B cell (primary cell): ENCODE results near the gene RETREG1. TPM values are rescaled to one million over a fixed set of nuclear protein-coding genes. Genes with fewer than 3 reads are reported as not detected.

Experiments used
- ATAC-seq: fragments of 200-7000 bp; cut with Tn5 transposase; one replicate; pipeline ENCODE4 v1.10.0; 2021; ENCODE audit warnings: low read depth, mild to moderate bottlenecking, moderate number of reproducible peaks, moderate library complexity
- CTCF ChIA-PET: fragments of 350-600 bp; sonication (Branson Sonifier 250); formaldehyde crosslinking; loops from one replicate; lab custom pipeline; 2021; ENCODE audit warnings: antibody characterized with exemption, inconsistent platforms; lab: Charles Lee
- POLR2A ChIA-PET: fragments of 350-600 bp; sonication (Branson Sonifier 250); formaldehyde crosslinking; loops from one replicate; lab custom pipeline; 2021; ENCODE audit warnings: antibody characterized with exemption; lab: Charles Lee
- DNase-seq: peaks from one replicate; pipeline ENCODE4 v3.0.0; 2013
- H2AFZ ChIP-seq: 2 replicates; pipeline ENCODE4 v1.6.1; 2012; ENCODE audit warnings: mild to moderate bottlenecking, low read depth, low read length; ENCODE audit not compliant: insufficient read depth, poor library complexity, severe bottlenecking
- H3K27ac ChIP-seq, 2 donors: 1 replicate in 1 of 2; 2 replicates in 1 of 2; pipeline ENCODE4 v1.5.1; 2012 to 2013; ENCODE audit warnings: low read length in 2 of 2, mild to moderate bottlenecking in 2 of 2, moderate library complexity in 1 of 2
- H3K27me3 ChIP-seq, 4 experiments: fragments of 200-600 bp in 1 of 4; sonication (generic) in 1 of 4; replicated peaks in 1 of 4; 1 replicate in 2 of 4; 2 replicates in 2 of 4; pipeline versions ENCODE4 v1.6.1 to v1.7.0; 2013 to 2016; ENCODE audit warnings: low read length in 3 of 4, mild to moderate bottlenecking in 2 of 4, mixed read lengths in 1 of 4, moderate library complexity in 1 of 4; ENCODE audit not compliant: insufficient read depth in 4 of 4, control insufficient read depth in 3 of 4; ENCODE audit errors: control extremely low read depth in 1 of 4
- H3K36me3 ChIP-seq, 2 experiments: replicated peaks in 1 of 2; 1 replicate in 1 of 2; 2 replicates in 1 of 2; pipeline versions ENCODE4 v1.6.1 to v1.7.1; 2013; ENCODE audit warnings: low read length in 1 of 2; ENCODE audit not compliant: insufficient read depth in 2 of 2, control insufficient read depth in 1 of 2; ENCODE audit errors: control extremely low read depth in 1 of 2, extremely low read depth in 1 of 2
- H3K4me1 ChIP-seq, 2 donors: fragments of 200-600 bp in 1 of 2; sonication (generic) in 1 of 2; 1 replicate in 1 of 2; 2 replicates in 1 of 2; pipeline versions ENCODE4 v1.5.1 to v1.6.1; 2013 to 2017; ENCODE audit warnings: low read length in 2 of 2; ENCODE audit not compliant: control insufficient read depth in 2 of 2, insufficient read depth in 2 of 2
- H3K4me2 ChIP-seq: replicated peaks from 2 replicates; pipeline ENCODE3; 2012; ENCODE audit warnings: mild to moderate bottlenecking, low read depth, low read length; ENCODE audit not compliant: poor library complexity, severe bottlenecking
- H3K4me3 ChIP-seq, 5 experiments: fragments of 200-600 bp in 1 of 5; sonication (generic) in 1 of 5; 1 replicate in 3 of 5; 2 replicates in 2 of 5; pipeline versions ENCODE4 v1.5.1 to v1.7.0; 2011 to 2016; ENCODE audit warnings: low read length in 4 of 5, mild to moderate bottlenecking in 4 of 5, low read depth in 2 of 5, control low read depth in 1 of 5, moderate library complexity in 1 of 5; ENCODE audit not compliant: insufficient read depth in 1 of 5; ENCODE audit errors: control extremely low read depth in 1 of 5, extremely low read depth in 1 of 5
- H3K79me2 ChIP-seq: fragments of 200-600 bp; sonication (generic); one replicate; pipeline ENCODE4 v1.6.0; 2016; ENCODE audit warnings: low read length; ENCODE audit not compliant: control insufficient read depth, insufficient read depth
- H3K9ac ChIP-seq: fragments of 200-600 bp; sonication (generic); 2 replicates; pipeline ENCODE4 v1.6.1; 2017; ENCODE audit warnings: mild to moderate bottlenecking, low read length, moderate library complexity
- H3K9me3 ChIP-seq, 3 donors: one replicate each; pipeline versions ENCODE4 v1.6.1 to v1.7.1; 2013; ENCODE audit warnings: low read length in 2 of 3; ENCODE audit not compliant: control insufficient read depth in 2 of 3, insufficient read depth in 1 of 3; ENCODE audit errors: control extremely low read depth in 1 of 3
- H4K20me1 ChIP-seq: 2 replicates; pipeline ENCODE4 v1.6.0; 2012; ENCODE audit warnings: mild to moderate bottlenecking, low read length; ENCODE audit not compliant: insufficient read depth, control insufficient read depth, poor library complexity, severe bottlenecking
- H3K27ac Mint-ChIP-seq: one replicate; pipeline ENCODE4 v1.8.0; 2021; ENCODE audit warnings: mixed read lengths
- H3K27me3 Mint-ChIP-seq: one replicate; pipeline ENCODE4 v1.8.0; 2021; ENCODE audit warnings: mixed read lengths
- H3K4me1 Mint-ChIP-seq: one replicate; pipeline ENCODE4 v1.8.0; 2021; ENCODE audit warnings: mixed read lengths
- H3K4me3 Mint-ChIP-seq: one replicate; pipeline ENCODE4 v1.8.0; 2021; ENCODE audit warnings: mixed read lengths
- H3K9me3 Mint-ChIP-seq: one replicate; pipeline ENCODE4 v1.8.0; 2022; ENCODE audit warnings: mixed read lengths; ENCODE audit not compliant: insufficient read depth
- EZH2 ChIP-seq: IDR thresholded peaks from 2 replicates; pipeline ENCODE4 v1.6.1; 2012; ENCODE audit warnings: borderline replicate concordance, low read depth, mild to moderate bottlenecking, moderate library complexity, low read length; ENCODE audit not compliant: insufficient read depth, poor library complexity, severe bottlenecking
- WGBS: methylation state at CpG from one replicate; pipeline ENCODE4 v1.1.5; 2013; ENCODE audit warnings: missing lambda C conversion rate; ENCODE audit not compliant: insufficient coverage; 5-methylcytosine and 5-hydroxymethylcytosine counted together
- intact Hi-C: fragments of 100-400 bp; cut with micrococcal nuclease; formaldehyde crosslinking; loops from one replicate; pipeline ENCODE4 v1.10.0; 2022
- polyA plus RNA-seq: library from polyadenylated mRNA; depleted of rRNA; stranded (reverse); fragments of >200 nt; gene quantifications from 2 replicates; pipeline ENCODE4 v1.2.3, GENCODE V29; 2012
- total RNA-seq, 2 donors: library from RNA; stranded (reverse); fragments of 120-200 nt in 1 of 2; gene quantifications; 1 replicate in 1 of 2; 2 replicates in 1 of 2; pipeline versions ENCODE4 v1.2.3 to v1.2.4, GENCODE V29; 2013 to 2022
- TF ChIP-seq, protein P1 (sequence below): fragments of 200-600 bp; IDR thresholded peaks from one replicate; pipeline ENCODE4 v1.8.0; 2022; ENCODE audit warnings: antibody characterized with exemption, mild to moderate bottlenecking

Gene RETREG1
- total and polyA plus RNA-seq, 2 donors (not counting 1 experiment from before 2014, with no cell fraction given): 5.1 to 12.9 TPM

DNA sequence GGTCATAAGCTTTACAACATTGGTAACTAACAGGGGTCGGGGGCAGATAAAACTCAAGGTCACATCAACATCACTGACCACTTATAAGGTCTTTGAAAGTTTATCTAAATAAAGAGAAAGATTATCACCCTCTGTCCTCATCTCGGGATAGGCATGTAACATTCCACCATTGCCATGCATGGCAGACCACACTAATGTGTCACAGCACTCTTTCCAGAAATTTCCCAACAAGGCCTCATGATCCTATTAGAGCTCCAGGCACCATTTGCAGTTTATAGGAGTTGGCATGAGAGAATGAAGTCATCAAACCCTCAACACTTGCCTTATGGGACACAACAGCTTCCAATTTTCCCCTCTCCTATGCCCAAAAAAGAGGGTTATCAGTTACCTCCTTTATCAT lies 119.3 kb downstream of the RETREG1 start:
- Histone ChIP-seq H3K9me3 (peaks cover 4 to 20% (median 14%) of the 10 kb centered on the region in 3 donors), H3K36me3 (no peaks in the 10 kb centered on the region), H2AFZ (no peak overlapping the region), H3K79me2 (no peaks in the 10 kb centered on the region), H3K27ac (no peak overlapping the region), H3K9ac (no peak overlapping the region), H4K20me1 (no peaks in the 10 kb centered on the region), H3K27me3 (no peaks in the 10 kb centered on the region), H3K4me2 (no peak overlapping the region), H3K4me3 (no peak overlapping the region), H3K4me1 (no peaks in the 10 kb centered on the region)
- POLR2A ChIA-PET: no interaction called here
- intact Hi-C loops: no loop called here
- no peak for TF ChIP-seq EZH2
- TF ChIP-seq, protein P1, sequence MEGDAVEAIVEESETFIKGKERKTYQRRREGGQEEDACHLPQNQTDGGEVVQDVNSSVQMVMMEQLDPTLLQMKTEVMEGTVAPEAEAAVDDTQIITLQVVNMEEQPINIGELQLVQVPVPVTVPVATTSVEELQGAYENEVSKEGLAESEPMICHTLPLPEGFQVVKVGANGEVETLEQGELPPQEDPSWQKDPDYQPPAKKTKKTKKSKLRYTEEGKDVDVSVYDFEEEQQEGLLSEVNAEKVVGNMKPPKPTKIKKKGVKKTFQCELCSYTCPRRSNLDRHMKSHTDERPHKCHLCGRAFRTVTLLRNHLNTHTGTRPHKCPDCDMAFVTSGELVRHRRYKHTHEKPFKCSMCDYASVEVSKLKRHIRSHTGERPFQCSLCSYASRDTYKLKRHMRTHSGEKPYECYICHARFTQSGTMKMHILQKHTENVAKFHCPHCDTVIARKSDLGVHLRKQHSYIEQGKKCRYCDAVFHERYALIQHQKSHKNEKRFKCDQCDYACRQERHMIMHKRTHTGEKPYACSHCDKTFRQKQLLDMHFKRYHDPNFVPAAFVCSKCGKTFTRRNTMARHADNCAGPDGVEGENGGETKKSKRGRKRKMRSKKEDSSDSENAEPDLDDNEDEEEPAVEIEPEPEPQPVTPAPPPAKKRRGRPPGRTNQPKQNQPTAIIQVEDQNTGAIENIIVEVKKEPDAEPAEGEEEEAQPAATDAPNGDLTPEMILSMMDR: no peak
- H3K27ac Mint-ChIP-seq: no peak overlapping the region
- H3K4me3 Mint-ChIP-seq: no peak overlapping the region
- ATAC-seq (no peak), DNase-seq (no peak)
- no peaks in the 10 kb centered on the region for H3K4me1 Mint-ChIP-seq
- peaks cover 3% of the 10 kb centered on the region for H3K27me3 Mint-ChIP-seq
- WGBS: no CpG with 5 or more reads among the region's 2 CpGs
- CTCF ChIA-PET: interaction anchor here (0.5 to 1.5 kb wide), 3 partner anchors 9 to 1849 kb away, joined by 3 read pairs; no protein-coding TSS in a partner anchor
- H3K9me3 Mint-ChIP-seq: peaks cover 15% of the 10 kb centered on the region

DNA sequence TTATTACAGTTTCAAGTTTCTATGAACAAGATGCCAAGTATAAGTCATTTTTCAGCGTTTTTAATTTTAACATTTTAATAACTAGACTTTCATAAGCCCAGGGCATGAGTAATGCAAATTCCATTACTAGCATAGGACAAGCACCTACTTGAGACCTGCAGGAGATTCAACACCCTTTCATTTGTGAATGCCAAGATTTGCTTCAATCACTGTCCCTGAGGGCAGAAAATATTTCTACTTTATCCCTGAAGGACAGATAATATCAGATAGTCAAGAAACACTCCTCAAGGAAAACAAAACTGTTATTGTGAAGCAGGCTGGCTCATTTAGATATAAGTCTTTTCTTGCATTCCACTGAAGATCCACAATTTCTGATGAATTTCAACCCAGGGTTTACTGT lies 123.5 kb downstream of the RETREG1 start:
- H3K9ac ChIP-seq: no peak overlapping the region
- Mint-ChIP-seq H3K4me1 (no peaks in the 10 kb centered on the region), H3K27me3 (no peaks in the 10 kb centered on the region), H3K4me3 (no peak overlapping the region), H3K27ac (no peak overlapping the region), H3K9me3 (peaks cover 15% of the 10 kb centered on the region)
- intact Hi-C loops: no loop called here
- no peaks in the 10 kb centered on the region for H3K36me3 ChIP-seq
- H2AFZ ChIP-seq: no peak overlapping the region
- no peak overlapping the region for H3K4me3 ChIP-seq
- no peak for DNase-seq
- no peaks in the 10 kb centered on the region for H3K27me3 ChIP-seq
- peaks cover 4 to 16% (median 14%) of the 10 kb centered on the region in 3 donors for H3K9me3 ChIP-seq
- 86% methylated on average over 1 of the region's 1 CpG for WGBS
- POLR2A ChIA-PET: no interaction called here
- no peak overlapping the region for H3K4me2 ChIP-seq
- no peak overlapping the region for H3K27ac ChIP-seq
- H3K79me2 ChIP-seq: no peaks in the 10 kb centered on the region
- TF ChIP-seq, protein P1: no peak
- TF ChIP-seq EZH2: no peak
- CTCF ChIA-PET: no interaction called here
- no peak for ATAC-seq
- H3K4me1 ChIP-seq: no peaks in the 10 kb centered on the region
- no peaks in the 10 kb centered on the region for H4K20me1 ChIP-seq
